Activated CD8-positive, alpha-beta T cell treated with anti-CD3 and anti-CD28 coated beads for 36 hours (primary cell): Measurements from ENCODE around the gene AOPEP. TPM values are rescaled to one million over a fixed set of nuclear protein-coding genes. Genes with fewer than 3 reads are reported as not detected.

Experiments used
- ATAC-seq: fragments of 200-7000 bp; cut with Tn5 transposase; one replicate; pipeline ENCODE4 v1.10.0; 2021; ENCODE audit warnings: mild to moderate bottlenecking, moderate library complexity
- CTCF ChIA-PET: fragments of 350-600 bp; sonication (Branson Sonifier 250); formaldehyde crosslinking; loops from one replicate; lab custom pipeline; 2021; ENCODE audit warnings: antibody characterized with exemption; lab: Charles Lee
- POLR2A ChIA-PET: fragments of 350-600 bp; sonication (Branson Sonifier 250); formaldehyde crosslinking; loops from one replicate; lab custom pipeline; 2021; ENCODE audit warnings: antibody characterized with exemption; lab: Charles Lee
- DNase-seq: peaks from one replicate; pipeline ENCODE4 v3.0.0-alpha.2; 2020
- H3K27ac Mint-ChIP-seq: one replicate; pipeline ENCODE4 v1.8.0; 2021; ENCODE audit warnings: mild to moderate bottlenecking, mixed read lengths
- H3K27me3 Mint-ChIP-seq: one replicate; pipeline ENCODE4 v1.8.0; 2021; ENCODE audit warnings: mixed read lengths
- H3K36me3 Mint-ChIP-seq: one replicate; pipeline ENCODE4 v1.8.0; 2021; ENCODE audit warnings: low read depth, mixed read lengths
- H3K4me1 Mint-ChIP-seq: one replicate; pipeline ENCODE4 v1.8.0; 2021; ENCODE audit warnings: low read depth, mixed read lengths
- H3K4me3 Mint-ChIP-seq: one replicate; pipeline ENCODE4 v1.8.0; 2021; ENCODE audit warnings: mild to moderate bottlenecking, moderate library complexity, mixed read lengths
- H3K9me3 Mint-ChIP-seq: one replicate; pipeline ENCODE4 v1.8.0; 2021; ENCODE audit warnings: mixed read lengths
- intact Hi-C: fragments of 100-400 bp; cut with micrococcal nuclease; formaldehyde crosslinking; loops from one replicate; pipeline ENCODE4 v1.10.0; 2022
- total RNA-seq, 2 experiments: library from RNA; stranded (reverse); gene quantifications; one replicate each; pipeline ENCODE4 v1.2.3, GENCODE V29; 2021
- TF ChIP-seq, protein P1 (sequence below): fragments of 200-600 bp; IDR thresholded peaks from one replicate; pipeline ENCODE4 v1.8.0; 2022; ENCODE audit warnings: antibody characterized with exemption, mild to moderate bottlenecking

AOPEP gene
- total RNA-seq, 2 experiments from 2014 or later = 7.1 to 8.7 TPM

DNA sequence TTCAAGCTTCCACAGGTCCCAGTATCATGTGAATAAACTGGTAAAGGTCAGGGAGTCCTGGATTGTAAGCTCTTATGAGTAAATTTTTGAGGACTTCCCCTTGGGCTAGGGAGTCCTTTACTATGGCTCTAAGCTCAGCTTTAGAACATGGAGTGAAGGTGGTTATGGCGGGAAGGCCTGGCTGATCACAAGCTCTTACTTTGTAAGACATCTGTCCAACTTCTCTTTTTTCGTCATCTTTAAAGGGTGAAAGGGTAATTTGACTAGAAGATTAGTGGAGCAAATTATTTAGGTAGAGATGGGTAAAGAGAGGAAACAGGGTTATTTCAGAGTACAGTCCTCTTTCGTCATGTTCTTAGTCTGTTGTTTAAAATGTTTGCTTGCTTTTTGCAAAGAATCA, 155.4 kb downstream of the AOPEP start:
- H3K9me3 Mint-ChIP-seq = no peaks in the 10 kb centered on the region

DNA sequence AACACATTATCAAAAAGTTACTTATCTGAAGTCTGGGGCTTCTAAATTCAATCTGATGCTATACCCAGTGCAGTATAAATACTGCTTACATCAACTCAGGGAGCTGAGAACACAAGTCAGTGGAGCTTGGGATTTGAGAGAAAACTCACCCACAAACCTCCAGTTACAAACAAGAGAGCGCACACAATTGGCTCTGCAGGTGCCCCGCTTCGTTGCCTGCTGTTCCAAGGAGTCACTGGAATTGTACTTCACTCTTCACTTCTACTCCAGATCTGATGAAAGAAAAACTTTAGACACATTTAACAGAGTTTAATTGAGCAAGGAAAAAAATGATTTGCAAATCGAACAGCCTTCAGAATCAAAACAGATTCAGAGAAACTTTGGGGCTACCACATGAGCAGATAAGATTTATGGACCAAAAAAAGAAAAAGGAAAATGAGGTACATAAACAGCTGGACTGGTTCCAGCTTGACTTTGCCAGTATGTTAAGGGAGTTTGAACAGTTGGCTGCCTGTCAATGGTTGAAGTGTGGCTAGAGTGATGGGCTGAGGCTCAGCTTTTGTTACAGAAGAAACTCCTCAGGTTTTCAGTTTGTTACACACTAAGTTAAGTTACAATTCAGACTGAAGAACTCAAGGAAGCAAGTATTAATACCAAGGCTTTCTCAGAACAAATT, 156.6 kb downstream of the AOPEP start:
- Mint-ChIP-seq H3K36me3 (peaks cover 2% of the 10 kb centered on the region), H3K4me3 (no peak overlapping the region), H3K4me1 (peaks cover 12% of the 10 kb centered on the region), H3K27ac (no peak overlapping the region), H3K9me3 (no peaks in the 10 kb centered on the region), H3K27me3 (no peaks in the 10 kb centered on the region)
- intact Hi-C loops = no loop called here
- no peak for DNase-seq
- TF ChIP-seq, protein P1, sequence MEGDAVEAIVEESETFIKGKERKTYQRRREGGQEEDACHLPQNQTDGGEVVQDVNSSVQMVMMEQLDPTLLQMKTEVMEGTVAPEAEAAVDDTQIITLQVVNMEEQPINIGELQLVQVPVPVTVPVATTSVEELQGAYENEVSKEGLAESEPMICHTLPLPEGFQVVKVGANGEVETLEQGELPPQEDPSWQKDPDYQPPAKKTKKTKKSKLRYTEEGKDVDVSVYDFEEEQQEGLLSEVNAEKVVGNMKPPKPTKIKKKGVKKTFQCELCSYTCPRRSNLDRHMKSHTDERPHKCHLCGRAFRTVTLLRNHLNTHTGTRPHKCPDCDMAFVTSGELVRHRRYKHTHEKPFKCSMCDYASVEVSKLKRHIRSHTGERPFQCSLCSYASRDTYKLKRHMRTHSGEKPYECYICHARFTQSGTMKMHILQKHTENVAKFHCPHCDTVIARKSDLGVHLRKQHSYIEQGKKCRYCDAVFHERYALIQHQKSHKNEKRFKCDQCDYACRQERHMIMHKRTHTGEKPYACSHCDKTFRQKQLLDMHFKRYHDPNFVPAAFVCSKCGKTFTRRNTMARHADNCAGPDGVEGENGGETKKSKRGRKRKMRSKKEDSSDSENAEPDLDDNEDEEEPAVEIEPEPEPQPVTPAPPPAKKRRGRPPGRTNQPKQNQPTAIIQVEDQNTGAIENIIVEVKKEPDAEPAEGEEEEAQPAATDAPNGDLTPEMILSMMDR = no peak
- CTCF ChIA-PET = interaction anchor here (1.0 kb wide), 1 partner anchor 202 kb away, joined by 3 read pairs; no protein-coding TSS in a partner anchor
- ATAC-seq = no peak
- POLR2A ChIA-PET = no interaction called here

More for the DNA sequence above, 155.4 kb downstream of the AOPEP start:
- H3K27ac Mint-ChIP-seq = no peak overlapping the region
- H3K27me3 Mint-ChIP-seq = no peaks in the 10 kb centered on the region
- no peak overlapping the region for H3K4me3 Mint-ChIP-seq
- TF ChIP-seq, protein P1 = no peak
- ChIA-PET CTCF (interaction anchor here (1.0 kb wide), 1 partner anchor 246 kb away, joined by 3 read pairs; no protein-coding TSS in a partner anchor), POLR2A (no interaction called here)
- ATAC-seq (no peak), DNase-seq (no peak)
- intact Hi-C loops = no loop called here
- H3K4me1 Mint-ChIP-seq = peaks cover 18% of the 10 kb centered on the region
- peaks cover 2% of the 10 kb centered on the region for H3K36me3 Mint-ChIP-seq

DNA sequence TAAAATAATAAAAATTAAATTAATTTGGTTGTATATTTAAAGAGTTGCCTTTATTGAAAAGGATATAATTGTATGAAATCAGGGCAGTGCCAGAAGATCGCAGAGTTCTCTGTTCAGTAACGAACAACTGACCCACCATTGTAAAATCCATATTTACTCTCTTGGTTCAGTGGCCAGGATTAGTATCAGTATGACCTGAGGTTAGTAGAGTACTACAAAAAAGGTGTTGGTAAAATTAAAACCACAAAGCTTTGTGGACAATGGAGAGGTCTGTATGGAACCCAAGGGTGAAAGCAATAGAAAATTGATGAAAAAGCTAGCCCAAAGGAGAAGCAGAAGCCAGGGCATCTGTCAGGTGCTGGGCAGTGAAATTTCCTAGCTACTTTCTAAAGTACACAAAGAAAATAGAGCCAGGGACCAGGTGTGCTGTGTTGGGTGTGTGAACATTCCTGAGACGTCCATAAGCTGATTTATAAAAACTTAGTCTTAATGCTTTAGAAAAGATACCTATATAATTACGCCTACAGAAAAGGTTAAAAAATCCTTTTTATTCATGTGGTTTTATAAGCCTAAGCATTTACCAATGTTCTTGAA, 159.5 kb downstream of the AOPEP start:
- H3K4me3 Mint-ChIP-seq = no peak overlapping the region
- ATAC-seq = no peak
- POLR2A ChIA-PET = interaction anchor here (1.0 kb wide), 1 partner anchor 10 kb away, joined by 3 read pairs; no protein-coding TSS in a partner anchor

DNA sequence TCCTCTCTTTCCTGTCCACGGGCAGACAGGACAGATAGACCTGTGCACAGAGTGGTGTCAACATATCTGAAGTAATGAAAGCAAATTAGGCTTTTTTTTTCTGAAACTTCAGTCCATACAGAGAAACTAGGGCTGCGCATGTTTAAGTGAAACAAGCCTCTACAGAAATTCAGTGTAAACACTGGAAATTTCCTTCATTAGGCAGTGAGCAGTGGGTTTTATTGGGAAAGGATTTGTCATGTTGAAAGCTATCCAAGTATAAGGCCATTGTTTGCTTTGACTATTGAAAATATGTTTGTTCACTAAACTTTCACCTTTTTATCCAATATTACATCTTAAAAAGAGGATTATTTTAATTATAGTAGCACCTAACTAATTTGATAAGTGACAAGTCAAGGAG, 161.2 kb downstream of the AOPEP start:
- Mint-ChIP-seq H3K9me3 (peaks cover 17% of the 10 kb centered on the region), H3K27me3 (no peaks in the 10 kb centered on the region), H3K36me3 (peaks cover 25% of the 10 kb centered on the region), H3K27ac (no peak overlapping the region), H3K4me1 (no peaks in the 10 kb centered on the region), H3K4me3 (no peak overlapping the region)
- no peak for ATAC-seq
- TF ChIP-seq, protein P1 = no peak
- CTCF ChIA-PET = no interaction called here
- intact Hi-C loops = no loop called here
- DNase-seq = no peak
- POLR2A ChIA-PET = no interaction called here

More for the DNA sequence above, 159.5 kb downstream of the AOPEP start:
- TF ChIP-seq, protein P1 = no peak
- Mint-ChIP-seq H3K27me3 (no peaks in the 10 kb centered on the region), H3K9me3 (peaks cover 9% of the 10 kb centered on the region), H3K36me3 (peaks cover 16% of the 10 kb centered on the region), H3K4me1 (no peaks in the 10 kb centered on the region), H3K27ac (no peak overlapping the region)
- DNase-seq = no peak
- CTCF ChIA-PET = no interaction called here
- intact Hi-C loops = no loop called here

DNA sequence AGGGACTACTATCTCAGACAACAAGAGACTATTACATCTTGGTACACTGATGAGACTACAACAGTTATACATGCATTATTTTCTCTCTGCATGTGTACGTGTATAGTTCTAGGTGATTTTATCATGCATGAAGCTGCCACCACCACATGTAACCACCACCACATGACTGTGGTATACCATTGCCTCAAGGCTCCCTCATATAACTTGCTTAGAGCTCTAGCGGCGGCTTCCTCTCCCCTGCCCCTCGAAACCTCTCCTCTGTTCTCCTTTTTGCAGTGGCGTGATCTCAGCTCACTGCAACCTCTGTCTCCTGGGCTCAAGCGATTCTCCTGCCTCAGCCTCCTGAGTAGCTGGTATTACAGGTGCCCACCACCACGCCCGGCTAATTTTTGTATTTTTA, 162.3 kb downstream of the AOPEP start:
- peaks cover 17% of the 10 kb centered on the region for H3K9me3 Mint-ChIP-seq
- H3K36me3 Mint-ChIP-seq = peaks cover 25% of the 10 kb centered on the region
- intact Hi-C loops = no loop called here
- H3K4me1 Mint-ChIP-seq = no peaks in the 10 kb centered on the region
- H3K27ac Mint-ChIP-seq = no peak overlapping the region
- CTCF ChIA-PET = no interaction called here
- DNase-seq (no peak), ATAC-seq (no peak)
- H3K27me3 Mint-ChIP-seq = no peaks in the 10 kb centered on the region
- POLR2A ChIA-PET = no interaction called here
- H3K4me3 Mint-ChIP-seq = no peak overlapping the region
- TF ChIP-seq, protein P1 = no peak
